KOPT-K1 (cell line): Measurements from ENCODE around the gene RFC3.
"Not testable (repeated sequence)": the region's sequence is repeated elsewhere in the genome, so short reads cannot be mapped to it uniquely, and the experiment has no call there.

Source experiments
- H3K27ac ChIP-seq: fragments of 200-600 bp; sonication (generic); 2 replicates; pipeline ENCODE4 v1.5.1; 2016; ENCODE audit warnings: antibody characterized with exemption, mild to moderate bottlenecking, low read depth, low read length; ENCODE audit not compliant: poor library complexity, severe bottlenecking
- H3K36me3 ChIP-seq: fragments of 200-600 bp; sonication (generic); 2 replicates; pipeline ENCODE4 v1.5.1; 2017; ENCODE audit warnings: antibody characterized with exemption, mild to moderate bottlenecking, low read length, moderate library complexity; ENCODE audit not compliant: insufficient read depth
- H3K9me3 ChIP-seq: fragments of 200-600 bp; sonication (generic); 2 replicates; pipeline ENCODE4 v1.5.1; 2017; ENCODE audit warnings: antibody characterized with exemption, low read length, mild to moderate bottlenecking; ENCODE audit not compliant: insufficient read depth, poor library complexity, severe bottlenecking

Gene RFC3, protein sequence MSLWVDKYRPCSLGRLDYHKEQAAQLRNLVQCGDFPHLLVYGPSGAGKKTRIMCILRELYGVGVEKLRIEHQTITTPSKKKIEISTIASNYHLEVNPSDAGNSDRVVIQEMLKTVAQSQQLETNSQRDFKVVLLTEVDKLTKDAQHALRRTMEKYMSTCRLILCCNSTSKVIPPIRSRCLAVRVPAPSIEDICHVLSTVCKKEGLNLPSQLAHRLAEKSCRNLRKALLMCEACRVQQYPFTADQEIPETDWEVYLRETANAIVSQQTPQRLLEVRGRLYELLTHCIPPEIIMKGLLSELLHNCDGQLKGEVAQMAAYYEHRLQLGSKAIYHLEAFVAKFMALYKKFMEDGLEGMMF

DNA sequence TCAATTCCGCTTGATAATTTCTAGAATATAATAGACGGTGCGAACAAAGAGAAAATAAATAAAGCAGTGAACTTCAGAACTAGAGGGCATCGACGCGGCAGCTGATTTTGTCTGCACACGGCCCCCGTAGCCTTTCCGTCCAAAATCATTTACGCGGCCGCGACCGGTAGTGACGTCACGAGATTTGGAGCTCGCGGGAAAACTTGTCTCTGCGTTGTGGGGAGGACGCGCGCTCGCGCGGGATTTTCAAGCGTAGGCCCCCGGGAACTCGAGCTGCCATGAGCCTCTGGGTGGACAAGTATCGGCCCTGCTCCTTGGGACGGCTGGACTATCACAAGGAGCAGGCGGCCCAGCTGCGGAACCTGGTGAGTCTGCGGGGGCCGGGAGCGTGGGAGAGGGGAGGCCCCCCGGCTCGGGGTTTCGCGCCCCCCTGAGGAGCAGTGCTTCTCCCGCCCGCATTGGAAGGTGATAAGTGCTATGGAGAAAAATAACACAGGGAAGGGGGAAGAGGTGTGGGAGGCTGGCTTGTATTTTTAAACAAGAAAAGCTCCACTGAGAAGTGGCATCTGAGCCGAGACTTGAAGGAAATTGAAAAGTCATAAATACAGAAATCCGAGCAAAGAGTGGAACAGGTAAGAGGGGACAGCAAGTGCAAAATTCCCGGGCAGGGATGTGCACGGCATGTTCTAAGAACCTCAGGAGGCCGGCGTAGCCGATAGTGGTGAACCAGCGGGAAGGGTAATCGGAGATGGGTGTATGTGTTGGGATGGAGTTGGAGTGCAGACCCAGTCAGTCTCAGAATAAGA lies at the start of gene RFC3:
RFC3 (plus strand) TSS at position 249 of the 806 bp plus-strand sequence; CDS start at position 279, 30 bp downstream.
- H3K36me3 ChIP-seq: peaks cover 33% of the 10 kb centered on the region
- no peaks in the 10 kb centered on the region for H3K9me3 ChIP-seq
- peak within 1 kb of the TSS; percentile 90 for H3K27ac ChIP-seq

DNA sequence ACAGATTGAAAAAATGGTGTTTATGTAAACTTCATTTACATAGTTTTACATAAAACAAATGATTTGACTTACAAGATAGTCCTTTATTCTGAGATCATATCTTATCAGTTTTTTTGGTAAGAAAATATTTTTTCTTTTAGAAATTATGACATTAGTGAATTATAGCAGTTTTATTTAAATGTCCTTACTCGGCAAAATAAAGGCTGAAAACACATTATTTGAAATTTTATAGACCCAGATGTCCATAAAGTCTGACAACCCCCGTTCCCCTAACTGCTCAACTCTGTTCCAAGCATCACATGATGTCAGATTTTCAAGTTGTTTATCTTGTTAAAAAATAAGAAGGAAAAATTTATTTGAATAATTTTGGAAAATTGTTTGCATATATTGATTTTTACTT lies 46.7 kb upstream of the RFC3 start:
- Histone ChIP-seq H3K27ac (no peak overlapping the region), H3K9me3 (no peaks in the 10 kb centered on the region), H3K36me3 (no peaks in the 10 kb centered on the region)

DNA sequence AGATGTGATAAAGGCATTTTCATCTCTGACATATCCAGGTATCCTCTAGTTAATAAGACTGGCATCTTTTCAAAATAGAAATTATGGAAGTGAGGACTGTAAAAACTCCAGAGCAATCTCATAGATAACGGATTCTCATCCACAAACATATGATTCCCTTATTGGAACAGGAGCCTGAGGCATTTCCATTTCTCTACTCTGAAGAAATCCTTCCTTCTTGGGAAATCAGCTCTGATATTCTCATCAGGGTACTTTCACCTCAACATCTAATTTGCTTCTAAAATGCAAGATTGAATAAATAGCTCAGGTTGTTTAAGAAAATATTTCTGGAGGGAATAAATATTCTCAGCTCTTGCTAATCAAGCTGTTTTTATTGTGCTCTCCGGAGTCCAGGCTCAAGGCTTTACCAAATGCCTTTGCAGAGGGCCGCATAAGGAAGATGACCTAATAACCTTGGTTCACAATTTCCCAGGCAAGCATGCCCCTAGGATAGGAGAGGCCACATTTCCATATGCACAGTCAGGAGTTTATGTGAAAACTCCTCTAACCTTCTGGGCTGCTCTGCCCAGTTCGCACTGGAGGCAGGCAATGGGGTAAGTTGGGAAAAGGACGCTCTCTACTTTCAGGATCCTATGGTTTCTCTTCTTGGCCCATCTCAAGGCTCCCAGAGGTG lies 44.0 kb upstream of the RFC3 start:
- H3K9me3 ChIP-seq: no peaks in the 10 kb centered on the region
- no peaks in the 10 kb centered on the region for H3K36me3 ChIP-seq
- no peak overlapping the region for H3K27ac ChIP-seq

DNA sequence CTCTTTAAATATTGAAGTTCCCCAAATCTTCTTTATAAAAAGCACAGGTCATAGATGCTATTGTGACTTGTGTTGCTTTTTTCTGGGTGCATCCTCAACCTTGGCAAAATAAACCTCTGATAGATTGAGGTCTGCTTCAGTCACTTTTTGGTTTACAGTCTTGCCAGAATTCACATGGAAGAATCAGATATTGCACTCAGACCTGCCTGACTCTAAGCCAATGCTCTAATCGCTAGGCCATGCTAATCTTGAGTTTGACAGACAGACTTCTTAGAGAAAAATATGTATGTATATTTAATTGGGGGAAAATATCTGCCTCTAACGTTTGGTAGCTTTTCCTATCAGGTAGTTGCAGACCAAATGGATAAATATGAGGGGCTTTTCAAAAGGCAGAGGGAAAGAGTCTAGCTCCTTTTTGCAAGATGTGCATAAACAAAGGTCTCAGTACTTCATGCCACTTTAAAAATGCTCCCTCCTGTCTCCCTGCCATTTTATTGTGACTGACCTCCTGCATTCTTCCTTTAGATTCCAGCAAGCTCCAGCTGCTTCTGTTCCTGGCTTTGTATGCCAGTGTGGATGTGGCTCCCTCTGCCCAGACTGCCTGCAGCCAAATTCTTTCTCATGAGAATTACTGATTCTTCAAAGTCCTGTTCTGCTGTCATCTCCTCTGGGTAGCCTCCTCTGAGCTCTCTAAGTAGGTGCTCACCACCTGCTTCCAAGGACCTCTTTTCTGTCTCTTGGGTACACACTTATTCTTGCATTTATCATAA lies 42.4 kb upstream of the RFC3 start:
- no peak overlapping the region for H3K27ac ChIP-seq
- peaks cover 1% of the 10 kb centered on the region for H3K9me3 ChIP-seq
- no peaks in the 10 kb centered on the region for H3K36me3 ChIP-seq

DNA sequence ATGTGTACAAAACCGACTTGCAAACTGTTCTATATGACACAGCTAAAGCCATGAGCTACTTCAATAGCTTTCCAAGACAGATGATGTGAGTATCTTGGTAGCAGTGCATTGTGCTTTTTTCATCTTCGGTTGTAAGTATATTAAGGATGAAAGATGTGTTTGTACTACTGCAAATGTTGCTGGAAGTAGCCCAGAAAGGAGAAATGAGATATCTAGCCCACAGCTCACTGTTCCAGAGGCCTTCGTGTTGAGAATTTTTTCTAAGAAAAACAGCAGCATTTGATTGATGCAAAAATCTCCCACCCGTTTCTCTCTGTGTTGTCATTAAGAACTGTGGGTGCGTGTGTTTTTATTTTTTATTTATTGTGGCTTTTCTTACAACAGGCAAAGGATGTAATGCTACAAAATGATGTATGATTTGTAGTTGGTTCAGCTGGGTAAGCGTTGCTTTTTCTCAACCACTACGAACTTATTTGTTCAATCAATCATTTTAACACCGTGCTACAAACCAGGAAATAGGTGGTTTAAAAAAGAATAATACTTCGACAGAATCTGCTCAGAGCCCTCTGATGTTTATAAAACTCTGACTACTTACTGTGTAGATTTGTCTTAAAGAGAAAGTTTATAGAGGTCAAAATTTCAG lies 41.6 kb upstream of the RFC3 start:
- Histone ChIP-seq H3K36me3 (no peaks in the 10 kb centered on the region), H3K9me3 (peaks cover 7% of the 10 kb centered on the region), H3K27ac (no peak overlapping the region)

DNA sequence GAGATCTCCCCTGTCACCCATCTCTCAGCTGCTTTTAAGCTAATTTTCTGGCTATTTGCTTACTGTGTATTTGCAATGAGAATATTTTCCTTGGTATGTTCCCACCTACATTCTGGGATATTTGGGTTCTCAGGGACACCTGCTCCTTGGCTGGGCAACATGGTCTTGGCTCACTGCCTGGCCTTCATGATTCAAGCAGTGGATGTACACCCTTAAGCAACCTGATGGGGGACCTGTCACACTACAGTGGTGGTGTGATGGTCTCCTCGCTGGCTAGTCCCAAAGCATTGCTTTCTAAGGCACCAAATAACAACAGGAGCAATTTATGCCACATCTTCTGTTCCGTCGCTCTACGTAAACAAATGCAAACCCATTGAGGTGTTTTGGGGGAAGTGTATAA lies 35.3 kb upstream of the RFC3 start:
- Histone ChIP-seq H3K36me3 (no peaks in the 10 kb centered on the region), H3K27ac (no peak overlapping the region), H3K9me3 (peaks cover 7% of the 10 kb centered on the region)

DNA sequence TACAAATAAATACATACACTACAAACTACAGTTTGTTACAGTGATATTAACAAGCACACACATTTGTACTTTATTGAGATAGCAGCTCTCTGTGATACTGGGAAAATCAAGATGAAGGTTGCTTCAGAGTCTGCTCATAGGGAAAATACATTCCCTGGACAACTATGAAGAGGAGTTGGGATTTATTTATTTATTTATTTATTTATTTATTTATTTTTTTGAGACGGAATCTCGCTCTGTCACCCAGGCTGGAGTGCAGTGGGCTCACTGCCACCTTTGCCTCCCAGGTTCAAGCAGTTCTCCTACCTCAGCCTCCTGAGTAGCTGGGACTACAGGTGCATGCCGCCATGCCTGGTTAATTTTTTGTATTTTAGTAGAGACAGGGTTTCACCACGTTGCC lies 34.7 kb upstream of the RFC3 start:
- not testable (repeated sequence) for H3K36me3 ChIP-seq, H3K9me3 ChIP-seq, H3K27ac ChIP-seq

DNA sequence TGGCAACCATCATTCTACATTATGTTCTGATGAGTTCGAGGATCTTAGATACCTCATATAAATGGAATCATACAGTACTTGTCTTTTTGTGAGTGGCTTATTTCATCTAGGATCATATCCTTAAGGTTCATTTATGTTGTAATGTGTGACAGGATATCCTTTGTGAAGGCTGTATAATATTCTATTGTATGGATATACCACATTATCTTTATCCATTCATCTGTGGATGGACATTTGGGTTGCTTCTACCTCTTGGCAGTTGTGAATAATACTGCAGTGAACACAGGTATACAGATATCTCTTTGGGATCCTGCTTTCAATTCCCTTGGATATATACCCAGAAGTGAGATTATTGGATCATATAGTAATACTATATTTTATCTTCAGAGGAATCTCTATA lies 33.2 kb upstream of the RFC3 start:
- Histone ChIP-seq H3K36me3 (no peaks in the 10 kb centered on the region), H3K9me3 (peaks cover 7% of the 10 kb centered on the region), H3K27ac (no peak overlapping the region)

DNA sequence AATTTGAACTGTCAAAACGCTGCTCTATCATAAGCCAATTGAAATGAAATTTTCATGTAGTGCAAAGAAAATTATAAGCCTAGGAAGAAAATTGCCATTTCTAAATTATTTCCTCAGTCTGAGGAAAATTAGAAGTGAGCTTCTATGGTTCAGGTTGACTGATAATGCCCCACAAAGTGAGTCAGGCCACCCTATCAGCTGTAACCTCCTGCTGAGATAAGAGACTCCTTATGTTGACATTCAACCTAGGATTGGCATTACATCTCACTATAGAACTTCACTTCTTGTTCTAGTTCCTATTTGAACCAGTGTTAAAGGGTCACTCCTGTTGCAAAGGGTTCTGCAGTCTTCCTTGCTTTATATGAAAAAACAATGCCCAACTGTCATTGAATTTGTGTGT lies 32.6 kb upstream of the RFC3 start:
- H3K27ac ChIP-seq: no peak overlapping the region
- peaks cover 7% of the 10 kb centered on the region for H3K9me3 ChIP-seq
- H3K36me3 ChIP-seq: no peaks in the 10 kb centered on the region

DNA sequence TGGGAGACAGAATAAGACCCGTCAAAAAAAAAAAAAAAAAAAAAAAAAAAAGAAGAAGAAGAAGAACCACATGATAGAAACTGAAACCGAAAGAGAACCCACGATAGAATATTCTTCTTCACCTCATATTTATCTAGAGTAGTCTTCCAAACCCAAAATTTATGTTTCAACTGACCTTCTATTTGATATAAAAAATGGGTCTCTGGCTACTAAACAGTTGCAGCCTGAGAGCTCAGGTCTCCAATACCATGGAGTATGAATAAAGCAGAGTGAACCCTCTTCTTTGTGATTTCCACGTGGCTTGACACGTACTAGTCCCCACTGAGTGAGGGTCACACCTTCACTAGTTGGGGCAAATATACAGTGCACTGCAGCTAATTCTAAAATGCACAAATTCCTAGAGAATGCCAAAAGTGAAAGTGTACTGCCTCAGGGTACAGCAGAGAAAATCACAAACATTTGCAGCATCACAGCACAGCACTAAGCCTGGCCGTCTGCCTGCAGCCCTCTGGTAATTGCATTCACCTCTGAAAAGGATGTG lies 30.8 kb upstream of the RFC3 start:
- Histone ChIP-seq H3K36me3 (no peaks in the 10 kb centered on the region), H3K27ac (peak overlapping the region; percentile 92), H3K9me3 (no peaks in the 10 kb centered on the region)

DNA sequence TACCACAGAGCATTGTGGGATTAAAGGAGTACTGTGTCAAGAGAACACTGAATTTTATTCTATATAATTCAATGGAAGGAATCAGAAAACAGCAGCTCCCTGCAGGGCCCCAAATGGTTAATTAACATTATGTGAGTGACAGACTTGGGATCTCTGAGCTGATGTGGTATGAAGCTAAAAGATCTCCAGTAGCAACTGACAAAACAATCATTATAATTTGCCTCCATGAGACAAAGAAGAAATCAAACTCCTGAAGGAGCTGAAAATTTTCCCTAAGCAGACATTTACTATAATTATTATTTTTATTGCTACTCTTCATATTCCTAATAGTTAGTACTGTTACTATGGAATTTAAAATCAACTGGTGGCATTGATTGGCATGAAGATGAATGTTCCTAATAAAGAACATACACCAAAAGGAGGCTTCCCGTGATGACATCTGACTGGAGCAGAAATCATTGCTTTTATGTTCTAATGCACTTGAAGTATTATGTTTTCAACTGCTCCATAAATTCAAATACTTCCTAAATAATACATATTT lies 28.8 kb upstream of the RFC3 start:
- Histone ChIP-seq H3K27ac (no peak overlapping the region), H3K36me3 (no peaks in the 10 kb centered on the region), H3K9me3 (no peaks in the 10 kb centered on the region)

DNA sequence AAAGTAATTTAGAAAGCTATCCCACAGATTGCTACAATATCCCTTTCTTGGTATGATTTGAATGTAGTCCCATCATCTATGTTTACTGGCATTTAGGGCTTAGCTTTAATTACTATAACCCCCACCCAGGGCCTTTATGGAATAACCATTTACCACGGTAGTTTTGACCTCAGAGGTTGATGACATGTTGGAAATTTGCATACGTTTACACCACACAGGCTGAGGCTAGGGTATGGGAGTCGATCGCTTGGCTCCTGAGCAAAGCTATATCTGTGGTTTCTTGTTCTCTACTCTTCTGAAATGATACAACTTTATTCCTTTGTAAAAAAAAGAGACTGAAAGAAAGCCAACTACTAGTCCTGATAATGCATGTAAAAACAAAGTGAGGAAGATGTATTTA lies 28.2 kb upstream of the RFC3 start:
- no peaks in the 10 kb centered on the region for H3K36me3 ChIP-seq
- no peak overlapping the region for H3K27ac ChIP-seq
- H3K9me3 ChIP-seq: no peaks in the 10 kb centered on the region

DNA sequence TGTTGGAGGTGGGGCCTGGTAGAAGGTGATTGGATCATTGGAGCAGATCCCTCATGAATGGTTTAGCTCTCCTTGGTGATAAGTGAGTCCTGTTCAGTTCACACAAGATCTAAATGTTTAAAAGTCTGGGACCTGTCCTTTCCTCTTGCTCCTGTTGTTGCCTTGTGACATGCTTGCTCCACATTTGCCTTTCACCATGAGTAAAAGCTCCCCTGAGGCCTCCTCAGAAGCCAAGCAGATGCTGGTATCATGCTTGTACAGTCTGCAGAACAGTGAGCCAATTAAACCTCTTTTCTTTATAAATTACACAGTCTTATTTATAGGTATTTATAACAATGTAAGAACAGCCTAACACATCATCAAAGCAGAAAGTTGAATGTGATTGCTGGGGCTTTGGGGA lies 24.2 kb upstream of the RFC3 start:
- no peaks in the 10 kb centered on the region for H3K36me3 ChIP-seq
- no peak overlapping the region for H3K27ac ChIP-seq
- no peaks in the 10 kb centered on the region for H3K9me3 ChIP-seq

DNA sequence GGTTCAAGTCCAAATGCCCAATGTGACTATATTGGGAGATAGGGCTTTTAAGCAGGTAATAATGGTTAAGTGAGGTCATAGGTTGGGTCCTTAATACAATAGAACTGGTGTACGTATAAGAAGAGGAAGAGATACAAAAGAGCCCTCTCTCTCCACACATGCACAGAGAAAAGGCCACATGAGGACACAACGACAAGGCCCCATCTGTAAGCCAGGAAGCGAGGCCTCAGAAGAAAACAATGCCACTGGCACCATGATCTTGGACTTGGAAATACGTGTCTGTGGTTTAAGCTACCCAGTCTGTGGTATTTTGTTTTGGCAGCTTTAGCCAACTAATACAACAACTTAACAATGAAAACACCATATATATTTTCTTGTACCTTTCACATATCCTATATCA lies 23.4 kb upstream of the RFC3 start:
- H3K27ac ChIP-seq: no peak overlapping the region
- H3K36me3 ChIP-seq: no peaks in the 10 kb centered on the region

More for the DNA sequence above, 23.4 kb upstream of the RFC3 start:
- H3K9me3 ChIP-seq: no peaks in the 10 kb centered on the region
